CD4-positive, alpha-beta T cell (primary cell): ENCODE data around the gene AUTS2. TPM values are rescaled to one million over a fixed set of nuclear protein-coding genes. Genes with fewer than 3 reads are reported as not detected.

ENCODE experiments used
- ATAC-seq: fragments of 200-7000 bp; cut with Tn5 transposase; one replicate; pipeline ENCODE4 v1.10.0; 2022; ENCODE audit warnings: mild to moderate bottlenecking; ENCODE audit not compliant: poor library complexity
- CTCF ChIA-PET: fragments of 350-600 bp; sonication (Branson Sonifier 250); formaldehyde crosslinking; loops from one replicate; lab custom pipeline; 2021; ENCODE audit warnings: antibody characterized with exemption, inconsistent platforms; lab: Charles Lee
- POLR2A ChIA-PET: fragments of 350-600 bp; sonication (Branson Sonifier 250); formaldehyde crosslinking; loops from one replicate; lab custom pipeline; 2021; ENCODE audit warnings: antibody characterized with exemption, inconsistent platforms; lab: Charles Lee
- DNase-seq, 14 experiments: peaks; one replicate each; pipeline ENCODE4 v3.0.0-alpha.2; 2013 to 2020; ENCODE audit warnings: mixed read lengths in 2 of 14
- H3K27ac ChIP-seq, 2 donors: one replicate each; pipeline versions ENCODE4 v1.5.1 to v1.7.0; 2013; ENCODE audit warnings: low read length in 2 of 2, low read depth in 1 of 2, mild to moderate bottlenecking in 1 of 2
- H3K27me3 ChIP-seq, 2 experiments: 1 replicate in 1 of 2; 2 replicates in 1 of 2; pipeline versions ENCODE4 v1.6.1 to v1.7.0; 2013; ENCODE audit warnings: low read length in 2 of 2, control low read depth in 1 of 2, mild to moderate bottlenecking in 1 of 2, moderate library complexity in 1 of 2; ENCODE audit not compliant: insufficient read depth in 2 of 2, control insufficient read depth in 1 of 2
- H3K36me3 ChIP-seq: one replicate; pipeline ENCODE4 v1.6.1; 2013; ENCODE audit warnings: low read length, control low read depth; ENCODE audit not compliant: insufficient read depth
- H3K4me1 ChIP-seq: one replicate; pipeline ENCODE4 v1.6.1; 2013; ENCODE audit warnings: low read length, control low read depth; ENCODE audit not compliant: insufficient read depth
- H3K4me3 ChIP-seq: one replicate; pipeline ENCODE4 v1.5.1; 2013; ENCODE audit warnings: mild to moderate bottlenecking, low read length, moderate library complexity
- H3K9me3 ChIP-seq, 2 experiments: 1 replicate in 1 of 2; 2 replicates in 1 of 2; pipeline versions ENCODE4 v1.6.1 to v1.7.0; 2013; ENCODE audit warnings: low read length in 2 of 2, mild to moderate bottlenecking in 2 of 2, control low read depth in 1 of 2, moderate library complexity in 1 of 2; ENCODE audit not compliant: control insufficient read depth in 1 of 2, insufficient read depth in 1 of 2
- H3K27ac Mint-ChIP-seq: one replicate; pipeline ENCODE4 v1.8.0; 2020; ENCODE audit warnings: mixed read lengths
- H3K27me3 Mint-ChIP-seq: one replicate; pipeline ENCODE4 v1.8.0; 2021; ENCODE audit warnings: mixed read lengths
- H3K36me3 Mint-ChIP-seq: one replicate; pipeline ENCODE4 v1.8.0; 2021; ENCODE audit warnings: low read depth, mixed read lengths
- H3K4me1 Mint-ChIP-seq: one replicate; pipeline ENCODE4 v1.8.0; 2021; ENCODE audit warnings: low read depth, mixed read lengths
- H3K4me3 Mint-ChIP-seq: one replicate; pipeline ENCODE4 v1.8.0; 2020; ENCODE audit warnings: mild to moderate bottlenecking, mixed read lengths
- H3K9me3 Mint-ChIP-seq: one replicate; pipeline ENCODE4 v1.8.0; 2020; ENCODE audit warnings: mixed read lengths
- CTCF ChIP-seq: fragments of 200-600 bp; IDR thresholded peaks from one replicate; pipeline ENCODE4 v1.8.0; 2022; ENCODE audit warnings: antibody characterized with exemption, mild to moderate bottlenecking
- intact Hi-C, 2 experiments: fragments of 100-400 bp; cut with DNase I in 1 of 2; cut with micrococcal nuclease in 1 of 2; formaldehyde crosslinking; loops; one replicate each; pipeline versions ENCODE4 v1.15.1 to v1.9.0; 2023 to 2025; cut with DNase I, micrococcal nuclease
- total RNA-seq, 174 experiments: library from RNA in 2 of 174; stranded (reverse) in 2 of 174; gene quantifications; one replicate each; pipeline ENCODE4 v1.2.3 and lab custom pipeline; 2021 to 2026

The AUTS2 gene
- total RNA-seq, 2 experiments from 2014 or later, result 43.6 to 47.6 TPM

- no peak overlapping the region for H3K4me3 ChIP-seq
- POLR2A ChIA-PET, result no interaction called here
- no peaks in the 10 kb centered on the region for H3K36me3 ChIP-seq
- no peaks in the 10 kb centered on the region for H3K4me1 Mint-ChIP-seq
- H3K27me3 Mint-ChIP-seq, result no peaks in the 10 kb centered on the region
- peaks cover 7% of the 10 kb centered on the region for H3K36me3 Mint-ChIP-seq
- H3K4me3 Mint-ChIP-seq, result no peak overlapping the region
- CTCF ChIA-PET, result no interaction called here
- no peak overlapping the region for H3K27ac ChIP-seq
- no peaks in the 10 kb centered on the region for H3K27me3 ChIP-seq
- H3K27ac Mint-ChIP-seq, result no peak overlapping the region
- TF ChIP-seq CTCF, result no peak
- DNase-seq (no peak), ATAC-seq (no peak)
- peaks cover 3 to 17% of the 10 kb centered on the region in 2 experiments for H3K9me3 ChIP-seq
- H3K9me3 Mint-ChIP-seq, result peaks cover 26% of the 10 kb centered on the region
- intact Hi-C loops, result no loop called here
- no peaks in the 10 kb centered on the region for H3K4me1 ChIP-seq
Measured at GRCh38 chr7:70230761-70231160, 632.5 kb downstream of the AUTS2 start.

DNA sequence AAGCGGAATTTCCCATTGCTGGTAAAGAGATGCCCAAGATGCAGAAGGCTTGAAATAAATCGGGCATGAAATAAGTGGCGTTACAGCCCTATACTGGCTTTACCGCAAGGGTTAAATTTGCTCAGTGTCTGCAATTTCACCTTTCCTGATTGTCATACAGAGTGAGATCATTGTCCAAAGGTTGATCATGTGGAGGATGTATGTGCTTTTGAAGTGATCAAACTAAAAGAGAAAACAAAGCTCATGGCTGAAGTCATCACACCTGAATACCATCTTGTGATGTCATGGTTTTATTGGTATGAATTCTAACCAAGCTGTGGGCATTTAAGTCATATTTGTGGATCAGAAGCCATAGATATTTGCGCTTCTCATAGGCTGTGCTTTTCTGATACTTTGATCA lies 635.5 kb downstream of the AUTS2 start:
- H3K9me3 ChIP-seq, result peaks cover 3 to 17% of the 10 kb centered on the region in 2 experiments
- Mint-ChIP-seq H3K36me3 (peaks cover 7% of the 10 kb centered on the region), H3K27me3 (no peaks in the 10 kb centered on the region), H3K4me3 (no peak overlapping the region), H3K4me1 (no peaks in the 10 kb centered on the region), H3K9me3 (peaks cover 22% of the 10 kb centered on the region), H3K27ac (no peak overlapping the region)
- no peaks in the 10 kb centered on the region for H3K27me3 ChIP-seq
- H3K27ac ChIP-seq, result no peak overlapping the region
- no peak for TF ChIP-seq CTCF
- H3K36me3 ChIP-seq, result no peaks in the 10 kb centered on the region
- POLR2A ChIA-PET, result no interaction called here
- DNase-seq (no peak), ATAC-seq (no peak)
- CTCF ChIA-PET, result no interaction called here
- no peak overlapping the region for H3K4me3 ChIP-seq
- intact Hi-C loops, result no loop called here
- H3K4me1 ChIP-seq, result no peaks in the 10 kb centered on the region

- CTCF ChIA-PET, result no interaction called here
- Mint-ChIP-seq H3K4me3 (no peak overlapping the region), H3K36me3 (no peaks in the 10 kb centered on the region), H3K27ac (no peak overlapping the region), H3K9me3 (peaks cover 5% of the 10 kb centered on the region), H3K27me3 (no peaks in the 10 kb centered on the region), H3K4me1 (no peaks in the 10 kb centered on the region)
- intact Hi-C loops, result no loop called here
- no peak for TF ChIP-seq CTCF
- ATAC-seq (no peak), DNase-seq (no peak)
- no peaks in the 10 kb centered on the region for H3K4me1 ChIP-seq
- H3K4me3 ChIP-seq, result no peak overlapping the region
- no peaks in the 10 kb centered on the region for H3K27me3 ChIP-seq
- H3K9me3 ChIP-seq, result no peaks in the 10 kb centered on the region
- H3K27ac ChIP-seq, result no peak overlapping the region
- POLR2A ChIA-PET, result no interaction called here
- no peaks in the 10 kb centered on the region for H3K36me3 ChIP-seq
Measured at GRCh38 chr7:70237256-70237655, 639.0 kb downstream of the AUTS2 start.
